Measurements from ENCODE around the gene ANKFY1. TPM values are rescaled to one million over a fixed set of nuclear protein-coding genes. Genes with fewer than 3 reads are reported as not detected.

The ANKFY1 gene
- total RNA-seq, 1 donor = 44.9 TPM

GRCh38 chr17:4127555-4127954 lies 136.2 kb downstream of the ANKFY1 start:
- peaks cover 27% of the 10 kb centered on the region for H4K20me1 ChIP-seq (ENCODE audit: insufficient read depth, low read length)
- TF ChIP-seq CTCF (IDR thresholded peaks at IDR 0.05; ENCODE audit: extremely low read depth, low read depth, low read length) = no peak
- peaks cover 8% of the 10 kb centered on the region for H3K4me1 ChIP-seq (ENCODE audit: insufficient read depth, low read length)
- no peaks in the 10 kb centered on the region for H3K27me3 ChIP-seq (ENCODE audit: insufficient read depth, low read length)
- no peaks in the 10 kb centered on the region for H3K9me3 ChIP-seq (ENCODE audit: low read depth, low read length)
- H3K4me3 ChIP-seq (ENCODE audit: insufficient read depth, low read length) = no peak overlapping the region
- no peak overlapping the region for H3K4me2 ChIP-seq (ENCODE audit: insufficient read depth, low read length)
- H3K36me3 ChIP-seq (ENCODE audit: insufficient read depth, low read length) = peaks cover 11% of the 10 kb centered on the region
- no peak overlapping the region for H3K27ac ChIP-seq (ENCODE audit: low read depth, low read length)
- no peak overlapping the region for H2AFZ ChIP-seq (ENCODE audit: low read length)
- H3K79me2 ChIP-seq (ENCODE audit: insufficient read depth, low read length) = peaks cover 79% of the 10 kb centered on the region
- DNase-seq (ENCODE audit: insufficient read length, low spot score, missing footprints) = no peak

GRCh38 chr17:4125552-4125951 lies 138.2 kb downstream of the ANKFY1 start:
- H3K4me2 ChIP-seq (ENCODE audit: insufficient read depth, low read length) = no peak overlapping the region
- peaks cover 69% of the 10 kb centered on the region for H3K79me2 ChIP-seq (ENCODE audit: insufficient read depth, low read length)
- H3K9me3 ChIP-seq (ENCODE audit: low read depth, low read length) = no peaks in the 10 kb centered on the region
- no peaks in the 10 kb centered on the region for H3K27me3 ChIP-seq (ENCODE audit: insufficient read depth, low read length)
- peaks cover 2% of the 10 kb centered on the region for H3K4me1 ChIP-seq (ENCODE audit: insufficient read depth, low read length)
- H4K20me1 ChIP-seq (ENCODE audit: insufficient read depth, low read length) = peaks cover 25% of the 10 kb centered on the region
- no peak for TF ChIP-seq CTCF (IDR thresholded peaks at IDR 0.05; ENCODE audit: extremely low read depth, low read depth, low read length)
- no peak overlapping the region for H2AFZ ChIP-seq (ENCODE audit: low read length)
- peaks cover 20% of the 10 kb centered on the region for H3K36me3 ChIP-seq (ENCODE audit: insufficient read depth, low read length)
- no peak overlapping the region for H3K27ac ChIP-seq (ENCODE audit: low read depth, low read length)
- no peak overlapping the region for H3K4me3 ChIP-seq (ENCODE audit: insufficient read depth, low read length)
- no peak for DNase-seq (ENCODE audit: insufficient read length, low spot score, missing footprints)

GRCh38 chr17:4124999-4125398 lies 138.8 kb downstream of the ANKFY1 start:
- TF ChIP-seq CTCF (IDR thresholded peaks at IDR 0.05; ENCODE audit: extremely low read depth, low read depth, low read length) = no peak
- H3K79me2 ChIP-seq (ENCODE audit: insufficient read depth, low read length) = peaks cover 66% of the 10 kb centered on the region
- peaks cover 25% of the 10 kb centered on the region for H4K20me1 ChIP-seq (ENCODE audit: insufficient read depth, low read length)

GRCh38 chr17:4120332-4120731 lies 143.4 kb downstream of the ANKFY1 start:
- Histone ChIP-seq H2AFZ (ENCODE audit: low read length) (no peak overlapping the region), H3K79me2 (ENCODE audit: insufficient read depth, low read length) (peaks cover 35% of the 10 kb centered on the region), H3K9me3 (ENCODE audit: low read depth, low read length) (no peaks in the 10 kb centered on the region), H3K4me1 (ENCODE audit: insufficient read depth, low read length) (no peaks in the 10 kb centered on the region), H3K4me3 (ENCODE audit: insufficient read depth, low read length) (no peak overlapping the region), H3K4me2 (ENCODE audit: insufficient read depth, low read length) (no peak overlapping the region), H4K20me1 (ENCODE audit: insufficient read depth, low read length) (peaks cover 12% of the 10 kb centered on the region), H3K27ac (ENCODE audit: low read depth, low read length) (no peak overlapping the region), H3K36me3 (ENCODE audit: insufficient read depth, low read length) (peaks cover 41% of the 10 kb centered on the region), H3K27me3 (ENCODE audit: insufficient read depth, low read length) (no peaks in the 10 kb centered on the region)
- no peak for TF ChIP-seq CTCF (IDR thresholded peaks at IDR 0.05; ENCODE audit: extremely low read depth, low read depth, low read length)
- no peak for DNase-seq (ENCODE audit: insufficient read length, low spot score, missing footprints)

More at GRCh38 chr17:4124999-4125398, 138.8 kb downstream of the ANKFY1 start:
- no peaks in the 10 kb centered on the region for H3K27me3 ChIP-seq (ENCODE audit: insufficient read depth, low read length)
- H3K4me3 ChIP-seq (ENCODE audit: insufficient read depth, low read length) = no peak overlapping the region
- no peak overlapping the region for H3K4me2 ChIP-seq (ENCODE audit: insufficient read depth, low read length)
- no peaks in the 10 kb centered on the region for H3K4me1 ChIP-seq (ENCODE audit: insufficient read depth, low read length)
- DNase-seq (ENCODE audit: insufficient read length, low spot score, missing footprints) = no peak
- no peak overlapping the region for H2AFZ ChIP-seq (ENCODE audit: low read length)
- no peaks in the 10 kb centered on the region for H3K9me3 ChIP-seq (ENCODE audit: low read depth, low read length)
- H3K27ac ChIP-seq (ENCODE audit: low read depth, low read length) = no peak overlapping the region
- peaks cover 24% of the 10 kb centered on the region for H3K36me3 ChIP-seq (ENCODE audit: insufficient read depth, low read length)

Data from osteoblast (primary cell).